ENCODE measurements around the gene FLNA. TPM values are rescaled to one million over a fixed set of nuclear protein-coding genes. Genes with fewer than 3 reads are reported as not detected.
"Not testable (repeated sequence)": the region's sequence is repeated elsewhere in the genome, so short reads cannot be mapped to it uniquely, and the experiment has no call there.

Gene FLNA
- total RNA-seq, 1 experiment from 2014 or later, result 108 TPM

DNA sequence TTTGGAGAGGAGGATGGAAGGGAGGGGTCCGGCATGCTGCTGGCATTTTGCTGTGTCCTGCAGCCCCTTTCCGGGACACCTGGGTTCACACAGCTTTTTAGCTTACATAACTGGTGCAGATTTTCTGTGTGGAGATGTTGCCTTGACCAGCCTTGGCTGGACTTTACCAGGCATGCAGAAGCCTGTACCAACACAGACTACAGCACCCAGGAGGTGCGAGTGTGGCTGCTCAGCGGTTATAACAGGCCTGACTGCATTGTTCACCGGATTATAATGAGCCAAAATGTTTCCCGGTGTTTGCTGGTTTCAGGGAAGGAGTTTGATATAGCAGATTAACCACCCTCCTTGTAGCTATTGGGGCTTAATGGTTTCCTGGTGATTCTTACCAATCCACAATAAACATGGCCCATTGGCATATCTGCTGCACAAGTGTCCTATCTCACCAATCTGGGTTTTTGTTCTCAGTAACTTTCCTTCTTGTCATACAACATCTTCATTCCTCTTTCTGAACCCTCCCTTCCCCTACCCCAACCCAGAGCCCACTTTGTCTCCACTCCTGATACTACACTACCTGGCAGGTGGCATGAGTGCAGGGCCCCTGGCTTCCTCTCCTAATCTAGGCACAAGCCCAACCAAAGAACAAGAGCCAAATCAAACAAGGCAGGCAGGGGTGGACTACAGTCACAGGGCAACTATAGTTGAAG is 27.6 kb upstream of the FLNA start:
- DNase-seq (ENCODE audit: low read depth, low spot score), result no peak
- in situ Hi-C loops (cut with HindIII; ENCODE audit: low pct_unique_long_range_greater_than_20kb, low sequenced_read_pairs), result no loop called here

DNA sequence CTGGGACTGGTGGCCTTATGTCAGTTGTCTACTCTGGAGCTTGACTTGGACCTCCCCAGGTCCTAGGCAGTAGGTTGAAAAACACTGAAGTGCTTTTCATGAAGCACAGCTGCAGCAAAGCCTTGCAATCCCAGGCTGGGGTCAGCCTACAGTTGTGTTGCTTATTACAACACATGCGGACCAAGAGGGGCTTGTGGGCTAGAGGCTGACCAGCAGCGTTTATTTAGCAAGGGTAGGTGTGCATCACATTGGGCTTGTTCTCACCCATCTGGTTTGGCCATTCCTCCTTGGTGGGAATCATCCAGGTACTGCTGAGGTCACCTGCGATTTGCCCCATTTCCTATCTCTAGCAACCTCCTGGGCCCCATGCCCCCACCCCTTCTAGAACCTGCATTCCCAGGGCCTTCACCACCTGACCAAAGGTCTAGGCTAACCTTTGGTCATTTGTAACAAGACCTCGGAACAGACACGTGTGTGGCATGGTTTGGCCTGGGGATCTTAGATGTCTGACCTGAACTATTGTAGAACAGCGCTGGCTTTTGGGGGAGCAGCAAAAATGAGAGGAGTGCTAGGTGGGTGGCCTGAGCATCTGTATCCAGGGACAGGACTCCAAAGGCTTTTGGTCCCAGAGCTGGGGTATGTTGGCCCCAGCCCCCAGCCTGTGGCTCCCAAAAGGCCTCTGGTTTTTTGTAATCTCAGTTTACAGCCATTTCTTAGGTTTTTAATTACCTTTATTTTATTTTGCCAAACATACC is 26.8 kb upstream of the FLNA start:
- in situ Hi-C loops (cut with HindIII; ENCODE audit: low pct_unique_long_range_greater_than_20kb, low sequenced_read_pairs), result no loop called here
- DNase-seq (ENCODE audit: low read depth, low spot score), result peak; percentile 39

DNA sequence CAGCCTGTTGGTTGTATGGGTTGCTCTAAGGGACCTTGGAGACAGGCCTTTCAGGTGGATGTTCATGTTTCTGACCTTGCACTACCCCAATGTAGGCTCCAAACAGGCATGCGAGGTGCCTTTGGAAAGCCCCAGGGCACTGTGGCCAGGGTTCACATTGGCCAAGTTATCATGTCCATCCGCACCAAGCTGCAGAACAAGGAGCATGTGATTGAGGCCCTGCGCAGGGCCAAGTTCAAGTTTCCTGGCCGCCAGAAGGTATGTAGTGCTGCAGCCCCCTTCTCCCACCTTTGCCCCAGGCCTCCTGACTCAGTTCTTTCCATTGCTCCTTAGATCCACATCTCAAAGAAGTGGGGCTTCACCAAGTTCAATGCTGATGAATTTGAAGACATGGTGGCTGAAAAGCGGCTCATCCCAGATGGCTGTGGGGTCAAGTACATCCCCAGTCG is 26.0 kb upstream of the FLNA start:
- in situ Hi-C loops (cut with HindIII; ENCODE audit: low pct_unique_long_range_greater_than_20kb, low sequenced_read_pairs); DNase-seq (ENCODE audit: low read depth, low spot score): not testable (repeated sequence)

DNA sequence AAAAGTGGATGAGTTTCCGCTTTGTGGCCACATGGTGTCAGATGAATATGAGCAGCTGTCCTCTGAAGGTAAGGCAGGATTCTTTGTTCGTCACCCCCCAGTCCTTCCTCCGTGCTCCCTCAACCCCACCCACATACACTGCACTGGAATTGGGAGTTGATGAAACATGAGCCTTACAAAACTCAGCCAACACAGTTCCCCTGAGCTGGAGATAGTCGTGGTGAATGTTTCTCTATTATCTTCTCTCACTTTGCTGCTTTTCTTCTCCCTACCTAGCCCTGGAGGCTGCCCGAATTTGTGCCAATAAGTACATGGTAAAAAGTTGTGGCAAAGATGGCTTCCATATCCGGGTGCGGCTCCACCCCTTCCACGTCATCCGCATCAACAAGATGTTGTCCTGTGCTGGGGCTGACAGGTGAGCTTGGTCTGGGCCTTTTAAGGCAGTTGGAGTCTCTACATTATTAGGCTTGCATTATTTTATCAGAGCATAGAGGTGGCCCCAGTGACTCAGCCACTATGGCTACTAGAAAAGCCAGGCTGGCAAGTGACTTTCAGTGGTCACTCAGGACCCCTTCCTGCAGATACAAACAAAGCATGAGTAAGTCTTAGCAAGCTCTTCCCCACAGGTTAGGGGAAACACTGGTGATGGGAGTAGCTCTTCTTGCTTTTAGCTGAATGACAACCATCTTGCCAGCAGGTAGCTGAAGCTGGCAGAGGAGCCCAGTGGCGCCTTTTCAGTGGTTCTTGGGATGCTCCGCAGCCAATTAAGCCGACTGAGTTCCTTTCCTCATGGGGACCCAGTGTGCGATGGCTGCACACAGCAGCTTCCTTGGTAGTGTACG is 25.3 kb upstream of the FLNA start:
- in situ Hi-C loops (cut with HindIII; ENCODE audit: low pct_unique_long_range_greater_than_20kb, low sequenced_read_pairs), result no loop called here
- DNase-seq (ENCODE audit: low read depth, low spot score), result no peak

DNA sequence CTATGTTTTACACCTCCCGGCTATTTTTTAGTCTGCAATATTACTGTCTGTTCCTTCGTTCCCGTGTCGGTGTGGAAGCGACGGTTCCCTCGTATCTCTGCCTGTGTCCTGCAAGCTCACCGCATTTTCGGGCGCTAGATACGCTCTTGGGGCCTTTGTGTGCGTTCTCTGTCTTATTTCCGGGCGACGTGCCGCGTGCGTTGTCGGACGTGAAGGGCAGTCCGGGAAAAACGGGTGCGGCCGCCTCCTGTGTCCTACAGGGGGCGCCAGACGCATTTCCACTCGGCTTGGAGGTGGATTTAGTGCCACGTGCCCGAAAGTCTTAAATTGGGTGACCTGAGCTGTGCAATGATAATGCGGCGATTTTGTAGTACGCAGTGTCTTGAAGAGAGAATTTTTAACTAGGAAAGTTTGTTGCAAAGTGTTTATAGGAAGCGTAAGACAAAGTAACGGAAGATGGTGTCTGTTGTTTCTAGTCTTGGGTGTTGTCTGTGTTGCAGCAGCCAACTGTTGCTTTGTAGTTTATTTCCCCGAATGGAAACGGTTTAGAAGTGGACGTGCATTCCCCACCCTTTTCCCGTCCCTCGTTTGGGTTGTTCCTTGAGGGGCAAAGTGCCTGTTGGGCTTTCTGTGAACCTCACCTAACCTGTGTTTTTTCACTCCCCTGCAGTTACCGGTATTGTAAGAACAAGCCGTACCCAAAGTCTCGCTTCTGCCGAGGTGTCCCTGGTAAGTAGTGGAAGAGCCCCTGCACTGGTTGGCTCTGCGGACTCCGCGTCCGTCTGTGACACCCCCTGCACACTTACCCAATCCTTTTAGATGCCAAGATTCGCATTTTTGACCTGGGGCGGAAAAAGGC is 24.5 kb upstream of the FLNA start:
- peak; percentile 79 for DNase-seq (ENCODE audit: low read depth, low spot score)
- in situ Hi-C loops (cut with HindIII; ENCODE audit: low pct_unique_long_range_greater_than_20kb, low sequenced_read_pairs), result no loop called here

DNA sequence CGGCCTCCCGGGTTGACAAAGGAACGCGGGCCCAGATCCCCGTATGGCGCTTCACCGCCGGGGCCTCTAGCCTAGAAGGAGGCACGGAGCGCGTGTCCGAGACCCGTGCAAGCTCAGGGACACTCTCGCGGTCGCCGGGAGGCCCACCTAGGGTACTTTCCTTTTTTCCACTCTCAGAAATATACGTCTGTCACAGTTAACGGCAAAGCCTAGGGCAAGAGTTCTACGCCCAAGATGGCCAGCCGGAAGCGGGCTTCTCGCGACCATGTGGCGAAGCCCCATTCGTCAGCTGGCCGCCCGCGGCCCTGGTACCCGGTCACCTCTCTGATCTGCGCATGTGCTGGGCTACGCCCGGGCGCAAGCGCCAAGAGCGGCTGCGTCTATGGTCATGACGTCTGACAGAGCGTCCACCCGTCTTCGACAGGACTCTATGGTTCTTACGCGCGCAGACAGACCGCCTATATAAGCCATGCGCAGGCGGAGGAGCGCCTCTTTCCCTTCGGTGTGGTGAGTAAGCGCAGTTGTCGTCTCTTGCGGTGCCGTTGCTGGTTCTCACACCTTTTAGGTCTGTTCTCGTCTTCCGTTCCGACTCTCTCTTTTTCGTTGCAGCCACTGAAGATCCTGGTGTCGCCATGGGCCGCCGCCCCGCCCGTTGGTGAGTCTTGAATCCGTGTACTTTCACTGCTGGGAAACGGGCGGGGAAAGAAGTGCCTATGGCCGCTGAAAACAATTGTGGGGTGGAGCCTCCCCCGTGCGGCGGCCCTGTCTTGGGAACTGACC is 23.6 kb upstream of the FLNA start, which contains the start of gene RPL10:
TSS of gene RPL10 (plus strand) at position 490 of the 780 bp plus-strand sequence. CDS start at position 633, 143 bp downstream.
- in situ Hi-C loops (cut with HindIII; ENCODE audit: low pct_unique_long_range_greater_than_20kb, low sequenced_read_pairs), result no loop called here

DNA sequence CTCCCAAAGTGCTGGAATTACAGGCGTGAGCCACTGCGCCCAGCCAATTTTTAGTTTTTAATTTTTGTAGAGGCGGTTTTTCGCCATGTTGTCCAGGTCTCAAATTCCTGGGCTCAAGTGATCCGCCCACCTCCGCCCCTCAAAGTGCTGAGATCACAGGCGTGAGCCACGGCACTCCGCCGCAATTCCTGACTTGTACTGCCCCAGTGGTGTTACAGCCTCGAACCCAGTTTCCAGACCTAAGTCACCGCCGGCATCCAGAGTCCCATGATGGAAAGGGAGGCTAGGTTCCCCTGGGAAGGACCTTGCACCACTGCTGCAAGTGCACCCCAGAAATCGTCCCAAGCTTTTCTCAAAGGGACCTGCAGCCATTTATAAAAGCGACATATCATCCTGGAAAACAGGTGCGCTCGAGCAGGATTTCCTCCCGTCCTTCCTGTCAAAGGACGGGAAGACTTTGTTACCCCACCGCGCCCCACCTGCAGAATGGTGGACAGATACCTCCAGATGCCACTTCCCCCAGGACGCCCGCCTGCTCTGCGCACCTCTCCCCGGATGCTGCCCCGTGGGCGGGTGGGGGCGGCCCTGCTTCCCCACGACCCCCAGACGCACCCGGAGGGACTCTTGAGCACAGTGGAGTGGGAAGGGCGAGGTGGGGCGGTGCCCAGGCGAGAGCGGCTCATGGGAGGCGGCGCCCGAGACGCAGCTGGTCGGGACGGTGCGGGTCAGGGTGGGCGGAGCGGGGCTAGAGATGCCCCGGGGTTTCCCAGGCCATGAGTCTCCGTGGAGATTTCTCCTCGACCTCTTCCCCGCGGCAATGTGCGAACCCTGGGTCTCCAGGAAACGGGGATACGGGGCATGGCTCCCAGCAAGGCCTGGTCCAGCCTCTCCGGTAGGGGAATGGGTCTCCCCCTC is 22.8 kb upstream of the FLNA start:
- in situ Hi-C loops (cut with HindIII; ENCODE audit: low pct_unique_long_range_greater_than_20kb, low sequenced_read_pairs), result no loop called here
- peak; percentile 33 for DNase-seq (ENCODE audit: low read depth, low spot score)

More for the DNA sequence above, 23.6 kb upstream of the FLNA start, which contains the start of gene RPL10:
- DNase-seq (ENCODE audit: low read depth, low spot score), result peak; percentile 95

DNA sequence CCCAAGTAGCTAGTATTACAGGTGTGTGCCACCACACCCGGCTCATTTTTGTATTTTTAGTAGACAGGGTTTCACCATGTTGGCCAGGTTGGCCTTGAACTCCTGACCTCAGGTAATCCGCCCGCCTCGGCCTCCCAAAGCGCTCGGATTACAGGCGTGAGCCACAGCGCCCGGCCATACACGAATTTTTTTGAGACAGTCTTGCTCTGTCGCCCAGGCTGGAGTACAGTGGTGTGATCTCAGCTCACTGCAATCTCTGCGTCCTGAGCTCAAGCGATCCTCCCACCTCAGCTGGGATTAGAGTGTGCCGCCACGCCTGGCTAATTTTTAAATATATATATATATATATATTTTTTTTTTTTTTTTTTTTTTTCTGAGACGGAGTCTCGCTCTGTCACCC is 21.9 kb upstream of the FLNA start:
- in situ Hi-C loops (cut with HindIII; ENCODE audit: low pct_unique_long_range_greater_than_20kb, low sequenced_read_pairs); DNase-seq (ENCODE audit: low read depth, low spot score): not testable (repeated sequence)

DNA sequence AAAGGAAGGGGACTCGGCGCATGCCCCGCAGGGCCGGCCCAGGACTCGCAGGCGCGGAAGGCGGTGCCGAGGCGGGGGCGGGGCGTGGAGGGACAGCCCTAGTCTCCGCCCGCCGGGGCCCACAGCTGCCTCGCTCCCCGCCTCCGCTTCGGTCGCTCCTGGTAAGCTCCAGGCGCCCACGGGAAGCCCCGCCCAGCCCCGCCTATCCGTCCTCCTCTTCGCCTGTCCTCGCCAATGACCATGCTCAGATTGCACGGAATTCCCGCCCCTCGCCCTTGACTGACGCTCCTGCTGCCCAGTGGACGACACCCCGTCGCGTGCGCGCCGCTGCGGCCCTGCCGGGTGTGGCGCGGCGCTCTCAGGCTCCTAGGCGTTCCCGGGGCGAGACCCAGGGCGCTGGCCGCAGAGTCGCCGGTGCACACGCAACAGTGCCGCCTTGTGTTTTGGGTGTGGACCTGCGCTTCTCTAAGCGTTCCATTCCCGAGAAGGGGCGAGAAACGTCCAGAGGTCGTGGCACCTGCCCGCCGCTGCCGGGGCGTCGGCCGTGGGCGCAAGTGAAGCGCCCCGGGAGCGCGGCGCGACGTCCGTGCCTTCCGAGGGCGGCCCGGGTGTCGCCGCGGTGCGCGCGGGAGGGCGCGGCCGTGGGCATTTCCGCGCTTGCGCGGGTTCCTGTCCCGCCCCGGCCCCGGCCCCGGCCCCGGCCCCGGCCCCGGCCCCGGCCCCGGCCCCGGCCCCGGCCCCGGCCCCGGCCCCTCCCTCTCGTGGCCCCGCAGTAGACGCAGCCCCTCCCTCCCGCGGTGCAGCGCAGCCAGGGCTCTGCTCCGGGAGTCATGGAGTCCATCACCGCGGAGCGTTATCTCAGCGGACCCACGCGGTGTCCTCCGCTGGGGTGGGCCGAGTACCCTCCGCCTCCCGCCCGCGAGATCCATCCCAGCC is 15.6 kb upstream of the FLNA start:
- DNase-seq (ENCODE audit: low read depth, low spot score); in situ Hi-C loops (cut with HindIII; ENCODE audit: low pct_unique_long_range_greater_than_20kb, low sequenced_read_pairs): not testable (repeated sequence)

DNA sequence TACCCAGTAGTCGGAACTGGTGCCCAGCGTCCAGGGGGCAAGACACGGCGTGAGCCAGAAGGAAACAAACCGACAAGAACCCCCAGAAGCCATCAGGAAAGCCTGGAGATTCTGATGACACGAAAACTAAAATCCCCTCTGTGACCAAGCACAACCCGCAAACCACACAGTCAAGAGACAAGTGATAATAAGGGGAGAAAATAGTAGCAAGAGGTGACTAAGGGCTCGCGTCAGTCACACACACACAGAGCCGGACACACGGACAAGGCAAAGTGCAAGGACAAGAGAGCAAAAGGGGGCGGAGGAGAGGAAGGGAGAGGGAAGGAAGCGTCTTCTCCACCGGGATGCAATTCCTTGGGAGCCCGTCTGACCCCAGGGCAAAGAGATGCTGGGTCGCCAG is 14.2 kb upstream of the FLNA start:
- in situ Hi-C loops (cut with HindIII; ENCODE audit: low pct_unique_long_range_greater_than_20kb, low sequenced_read_pairs); DNase-seq (ENCODE audit: low read depth, low spot score): not testable (repeated sequence)

DNA sequence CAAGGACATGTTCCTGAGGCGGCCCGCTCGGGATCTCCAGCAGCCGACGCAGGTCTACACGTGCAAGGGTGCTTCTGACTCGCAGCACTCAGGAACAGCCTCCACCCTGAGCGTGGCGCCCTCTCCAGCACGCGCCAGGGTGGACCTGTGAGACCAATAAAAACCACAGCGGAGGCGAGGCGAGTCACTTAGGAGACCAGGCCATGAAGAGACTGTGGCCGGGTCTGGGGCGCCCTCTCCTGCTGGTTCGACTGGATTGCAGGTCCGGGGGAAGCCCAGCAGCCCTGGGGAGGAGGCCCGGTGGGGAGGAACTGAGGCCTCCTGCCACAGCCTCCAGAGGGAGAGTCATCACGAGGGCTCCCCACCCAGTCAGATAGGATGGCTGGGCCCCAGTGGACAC is 13.7 kb upstream of the FLNA start:
- DNase-seq (ENCODE audit: low read depth, low spot score); in situ Hi-C loops (cut with HindIII; ENCODE audit: low pct_unique_long_range_greater_than_20kb, low sequenced_read_pairs): not testable (repeated sequence)

DNA sequence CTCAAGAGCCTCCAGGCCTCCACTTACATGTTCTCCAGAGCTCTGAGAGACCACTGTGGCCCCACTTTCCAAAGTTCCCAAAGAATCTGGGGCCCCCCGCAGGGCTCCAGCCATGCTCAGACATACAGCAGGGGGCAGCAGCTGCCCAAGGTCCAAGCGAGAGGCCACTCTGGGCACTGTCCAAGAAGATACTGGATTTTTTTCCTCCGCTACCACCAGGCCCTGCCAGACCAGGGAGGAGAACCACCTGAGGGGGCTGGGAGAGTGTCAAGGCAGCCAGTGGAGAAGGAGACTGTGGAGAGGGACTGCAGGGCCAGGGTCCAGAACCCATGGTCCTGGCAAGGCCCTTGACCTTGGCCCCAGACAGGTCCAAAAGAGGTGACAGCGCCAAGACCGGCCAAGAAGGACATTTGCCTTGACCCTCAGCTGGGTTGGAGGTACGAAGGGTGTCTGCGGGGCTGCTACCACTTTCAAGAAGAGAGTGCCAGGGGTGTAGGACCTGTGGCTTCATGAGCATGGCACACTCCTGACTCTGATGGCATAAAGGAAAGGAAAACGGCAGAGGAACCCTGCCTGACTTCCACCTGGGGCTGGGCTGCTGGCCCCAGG is 10.0 kb upstream of the FLNA start:
- in situ Hi-C loops (cut with HindIII; ENCODE audit: low pct_unique_long_range_greater_than_20kb, low sequenced_read_pairs), result no loop called here
- no peak for DNase-seq (ENCODE audit: low read depth, low spot score)

DNA sequence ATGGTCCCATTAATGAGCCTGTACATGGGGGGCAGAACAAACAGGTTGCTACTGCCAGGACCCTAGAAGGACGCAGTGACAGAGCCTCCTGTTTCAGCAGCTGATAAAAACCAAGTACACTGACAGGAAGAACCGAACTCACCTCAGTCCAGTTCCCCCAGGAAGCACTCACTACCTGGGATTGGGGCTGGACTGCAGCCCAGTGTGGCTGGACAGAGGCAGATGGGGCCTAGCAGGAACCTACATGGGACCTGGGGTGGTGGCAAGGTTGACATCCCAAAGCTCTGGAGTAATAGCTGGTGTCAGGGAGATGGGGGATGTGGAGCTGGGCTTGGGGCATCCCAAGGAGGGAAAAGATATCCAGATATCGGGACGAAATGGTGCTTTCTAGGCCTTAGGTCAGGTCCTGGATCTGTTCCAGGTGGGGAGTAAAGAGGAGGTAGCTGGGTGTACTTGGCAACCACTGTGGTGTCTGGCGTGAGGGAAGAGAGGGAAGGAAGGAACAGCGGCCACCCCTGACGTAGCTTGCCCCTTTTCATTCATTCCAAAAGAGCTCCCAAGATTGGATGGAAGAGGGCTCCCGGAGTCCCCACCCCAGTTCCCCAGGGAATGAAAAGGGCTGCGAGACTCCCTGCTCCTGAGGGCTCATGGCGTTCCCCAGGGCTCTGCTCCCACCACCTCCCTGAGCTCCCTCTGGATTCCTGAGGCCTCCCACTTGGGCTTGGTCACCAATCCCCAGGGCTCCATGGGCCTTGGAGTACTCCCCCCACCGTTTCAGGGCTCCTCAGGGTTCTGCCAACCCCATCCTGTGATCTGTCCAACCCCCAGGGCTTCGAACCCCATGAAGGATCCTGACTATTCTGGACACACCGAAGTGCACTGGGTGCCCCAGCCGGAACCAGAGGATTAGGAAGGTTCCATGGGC is 9.2 kb upstream of the FLNA start:
- DNase-seq (ENCODE audit: low read depth, low spot score), result no peak
- in situ Hi-C loops (cut with HindIII; ENCODE audit: low pct_unique_long_range_greater_than_20kb, low sequenced_read_pairs), result no loop called here
